Neutrophil (primary cell): ENCODE results near the gene FECH.

ENCODE experiments used
- H3K27ac ChIP-seq: fragments of 200-600 bp; sonication (generic); 2 replicates; pipeline ENCODE4 v1.5.1; 2016; ENCODE audit warnings: mild to moderate bottlenecking, moderate library complexity
- H3K27me3 ChIP-seq: fragments of 200-600 bp; sonication (generic); 2 replicates; pipeline ENCODE4 v1.6.0; 2016; ENCODE audit warnings: mild to moderate bottlenecking
- H3K36me3 ChIP-seq: fragments of 200-600 bp; sonication (generic); 2 replicates; pipeline ENCODE4 v1.5.1; 2017
- H3K4me1 ChIP-seq, 2 experiments: fragments of 200-600 bp in 1 of 2; sonication (generic) in 1 of 2; 1 replicate in 1 of 2; 2 replicates in 1 of 2; pipeline versions ENCODE4 v1.5.1 to v1.6.1; 2013 to 2016; ENCODE audit warnings: low read depth in 1 of 2, low read length in 1 of 2, mild to moderate bottlenecking in 1 of 2, moderate library complexity in 1 of 2; ENCODE audit not compliant: control insufficient read depth in 1 of 2, insufficient read depth in 1 of 2
- H3K4me3 ChIP-seq, 2 experiments: fragments of 200-600 bp in 1 of 2; sonication (generic) in 1 of 2; 1 replicate in 1 of 2; 2 replicates in 1 of 2; pipeline ENCODE4 v1.5.1; 2013 to 2016; ENCODE audit warnings: low read depth in 1 of 2, low read length in 1 of 2, mild to moderate bottlenecking in 1 of 2, moderate library complexity in 1 of 2
- H3K9me3 ChIP-seq: fragments of 200-600 bp; sonication (generic); 2 replicates; pipeline ENCODE4 v1.5.1; 2016
- CTCF ChIP-seq: fragments of 200-600 bp; sonication (generic); IDR thresholded peaks from 2 replicates; pipeline ENCODE4 v1.5.1; 2016; ENCODE audit warnings: antibody characterized with exemption

The FECH gene, protein sequence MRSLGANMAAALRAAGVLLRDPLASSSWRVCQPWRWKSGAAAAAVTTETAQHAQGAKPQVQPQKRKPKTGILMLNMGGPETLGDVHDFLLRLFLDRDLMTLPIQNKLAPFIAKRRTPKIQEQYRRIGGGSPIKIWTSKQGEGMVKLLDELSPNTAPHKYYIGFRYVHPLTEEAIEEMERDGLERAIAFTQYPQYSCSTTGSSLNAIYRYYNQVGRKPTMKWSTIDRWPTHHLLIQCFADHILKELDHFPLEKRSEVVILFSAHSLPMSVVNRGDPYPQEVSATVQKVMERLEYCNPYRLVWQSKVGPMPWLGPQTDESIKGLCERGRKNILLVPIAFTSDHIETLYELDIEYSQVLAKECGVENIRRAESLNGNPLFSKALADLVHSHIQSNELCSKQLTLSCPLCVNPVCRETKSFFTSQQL

GRCh38 chr18:57586251-57587049, at the start of gene FECH:
Gene FECH (minus strand): TSS chr18:57586702. CDS start chr18:57586620, 82 bp downstream.
- H3K27ac ChIP-seq = peak within 1 kb of the TSS; percentile 69
- peak; percentile 65 for TF ChIP-seq CTCF

DNA sequence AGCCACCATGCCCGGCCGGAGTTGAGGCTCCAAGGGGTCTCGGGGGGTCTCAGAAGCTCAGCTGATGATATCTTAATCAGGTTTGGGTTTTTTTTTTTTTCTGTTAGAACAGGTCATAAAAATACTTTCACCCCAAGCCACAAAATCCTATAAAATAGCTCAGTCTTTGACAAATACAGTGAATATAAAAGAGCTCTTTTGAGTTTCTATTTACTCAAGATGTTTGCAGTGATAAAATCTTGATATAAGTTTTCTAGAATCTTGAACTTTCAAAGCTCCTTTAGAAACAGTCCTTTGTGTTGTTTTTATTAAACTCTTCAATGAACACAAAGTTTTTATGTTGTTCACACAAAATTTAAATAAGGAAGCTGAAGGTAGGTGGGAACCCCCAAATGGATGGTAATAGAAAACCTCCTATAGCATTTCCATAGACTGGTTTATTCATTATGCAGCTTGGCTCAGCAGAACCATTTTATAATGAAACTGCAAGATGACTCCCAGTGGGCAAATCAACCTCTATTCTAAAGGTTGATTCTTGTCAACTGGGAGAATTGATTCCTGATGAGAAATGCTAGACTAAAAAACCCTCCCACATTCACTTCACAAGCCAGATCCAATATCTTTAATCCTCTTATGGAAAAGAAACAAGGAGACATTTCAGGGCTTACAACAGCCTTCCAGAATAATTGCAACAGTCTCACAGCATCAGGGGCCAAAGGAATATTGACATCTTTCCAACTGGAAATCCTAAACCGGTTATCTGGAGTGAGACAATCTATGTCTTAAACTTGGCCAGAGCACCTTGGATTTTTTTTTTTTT, 48.7 kb upstream of the FECH start:
- H3K27ac ChIP-seq = no peak overlapping the region
- H3K27me3 ChIP-seq = no peaks in the 10 kb centered on the region
- no peak for TF ChIP-seq CTCF
- H3K4me1 ChIP-seq = peaks cover 7 to 10% of the 10 kb centered on the region in 2 experiments
- H3K36me3 ChIP-seq = no peaks in the 10 kb centered on the region
- no peaks in the 10 kb centered on the region for H3K9me3 ChIP-seq
- H3K4me3 ChIP-seq = no peak overlapping the region

More at GRCh38 chr18:57586251-57587049, at the start of gene FECH:
- Histone ChIP-seq H3K9me3 (no peaks in the 10 kb centered on the region), H3K27me3 (no peaks in the 10 kb centered on the region), H3K36me3 (no peaks in the 10 kb centered on the region), H3K4me1 (peaks cover 9 to 13% of the 10 kb centered on the region in 2 experiments), H3K4me3 (peak within 1 kb of the TSS; percentile 65 to 89)

GRCh38 chr18:57631697-57632096, 45.2 kb upstream of the FECH start:
- no peak overlapping the region for H3K27ac ChIP-seq
- H3K4me3 ChIP-seq = no peak overlapping the region
- no peak for TF ChIP-seq CTCF

GRCh38 chr18:57630754-57631595, 44.5 kb upstream of the FECH start:
- H3K36me3 ChIP-seq = no peaks in the 10 kb centered on the region
- H3K27ac ChIP-seq = peak overlapping the region; percentile 72
- no peaks in the 10 kb centered on the region for H3K27me3 ChIP-seq
- H3K9me3 ChIP-seq = no peaks in the 10 kb centered on the region
- TF ChIP-seq CTCF = no peak
- peak overlapping the region; percentile 71 to 84 for H3K4me3 ChIP-seq
- H3K4me1 ChIP-seq = peaks cover 13 to 14% of the 10 kb centered on the region in 2 experiments

More at GRCh38 chr18:57631697-57632096, 45.2 kb upstream of the FECH start:
- Histone ChIP-seq H3K27me3 (no peaks in the 10 kb centered on the region), H3K36me3 (no peaks in the 10 kb centered on the region), H3K9me3 (no peaks in the 10 kb centered on the region), H3K4me1 (peaks cover 13 to 14% of the 10 kb centered on the region in 2 experiments)
